HEK293 (cell line): ENCODE results near the gene SECTM1.

ENCODE experiments used
- KLF17 ChIP-seq: fragments of 450-650 bp; formaldehyde crosslinking; IDR thresholded peaks from 2 replicates; pipeline ENCODE4 v1.5.1; 2016; ENCODE audit warnings: missing biosample characterization, missing genetic modification characterization
- ZBTB11 ChIP-seq: fragments of 450-650 bp; formaldehyde crosslinking; conservative IDR thresholded peaks from 2 replicates; pipeline ENCODE4 v1.5.1; 2016; ENCODE audit warnings: low read depth, missing biosample characterization, missing genetic modification characterization
- ZBTB26 ChIP-seq: fragments of 450-650 bp; formaldehyde crosslinking; optimal IDR thresholded peaks from 2 replicates; pipeline ENCODE3; 2016; ENCODE audit warnings: missing biosample characterization, mild to moderate bottlenecking, missing genetic modification characterization
- ZBTB49 ChIP-seq: fragments of 450-650 bp; formaldehyde crosslinking; IDR thresholded peaks from 2 replicates; pipeline ENCODE4 v1.5.1; 2016; ENCODE audit warnings: missing biosample characterization, missing genetic modification characterization, low read depth
- ZNF121 ChIP-seq: fragments of 450-650 bp; formaldehyde crosslinking; IDR thresholded peaks from 2 replicates; pipeline ENCODE4 v1.5.1; 2016; ENCODE audit warnings: missing biosample characterization, missing genetic modification characterization
- ZNF221 ChIP-seq: fragments of 450-650 bp; formaldehyde crosslinking; IDR thresholded peaks from 2 replicates; pipeline ENCODE4 v1.5.1; 2017; ENCODE audit warnings: missing biosample characterization, missing genetic modification characterization, borderline replicate concordance
- ZNF239 ChIP-seq: fragments of 450-650 bp; formaldehyde crosslinking; IDR thresholded peaks from 2 replicates; pipeline ENCODE4 v1.5.1; 2016; ENCODE audit warnings: missing biosample characterization, missing genetic modification characterization
- ZNF530 ChIP-seq: fragments of 450-650 bp; formaldehyde crosslinking; IDR thresholded peaks from 2 replicates; pipeline ENCODE4 v1.5.1; 2016; ENCODE audit warnings: low read depth, missing biosample characterization, missing genetic modification characterization
- ZNF560 ChIP-seq: fragments of 450-650 bp; formaldehyde crosslinking; IDR thresholded peaks from 2 replicates; pipeline ENCODE4 v1.5.1; 2017; ENCODE audit warnings: missing biosample characterization, missing genetic modification characterization, borderline replicate concordance

The SECTM1 gene

GRCh38 chr17:82271401-82271800, 62.2 kb downstream of the SECTM1 start (continued):
- no peak for TF ChIP-seq ZBTB11 (tag by site-specific recombination)
- no peak for TF ChIP-seq ZNF221
- TF ChIP-seq ZBTB26 (tag by site-specific recombination), result no peak
- TF ChIP-seq ZNF239 (tag by site-specific recombination), result no peak
- no peak for TF ChIP-seq KLF17 (tag by site-specific recombination)
- no peak for TF ChIP-seq ZNF121 (tag by site-specific recombination)
- no peak for TF ChIP-seq ZNF530 (tag by site-specific recombination)
- no peak for TF ChIP-seq ZBTB49 (tag by site-specific recombination)
- no peak for TF ChIP-seq ZNF560 (tag by site-specific recombination)
